Left forelimb (tissue), 1 donor: ENCODE measurements around the gene PER3.
"Not testable (repeated sequence)": the region's sequence is repeated elsewhere in the genome, so short reads cannot be mapped to it uniquely, and the experiment has no call there.

ENCODE experiments used
- DNase-seq: peaks from one replicate; pipeline ENCODE4 v3.0.0-alpha.2; 2018; ENCODE audit warnings: low spot score

The PER3 gene

DNA sequence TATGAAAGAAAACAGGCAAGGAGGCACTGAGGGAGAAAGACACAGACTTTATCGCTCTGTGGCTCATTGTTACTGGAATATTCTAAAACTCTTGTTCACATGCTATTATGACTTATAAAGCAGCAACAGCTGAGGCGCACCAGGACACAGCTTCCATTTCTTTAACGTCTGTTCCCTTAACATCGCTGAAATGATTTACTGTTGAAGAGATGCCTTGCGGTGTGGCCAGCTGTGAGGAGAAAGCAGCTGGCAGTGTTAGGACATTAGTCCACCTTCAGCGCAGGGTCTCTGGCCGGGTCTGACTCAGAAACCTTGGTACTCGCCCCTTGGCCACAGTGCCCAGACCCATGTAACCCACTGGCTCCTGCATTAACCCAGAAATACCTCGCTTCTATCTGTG is 3.1 kb upstream of the PER3 start:
- no peak for DNase-seq

DNA sequence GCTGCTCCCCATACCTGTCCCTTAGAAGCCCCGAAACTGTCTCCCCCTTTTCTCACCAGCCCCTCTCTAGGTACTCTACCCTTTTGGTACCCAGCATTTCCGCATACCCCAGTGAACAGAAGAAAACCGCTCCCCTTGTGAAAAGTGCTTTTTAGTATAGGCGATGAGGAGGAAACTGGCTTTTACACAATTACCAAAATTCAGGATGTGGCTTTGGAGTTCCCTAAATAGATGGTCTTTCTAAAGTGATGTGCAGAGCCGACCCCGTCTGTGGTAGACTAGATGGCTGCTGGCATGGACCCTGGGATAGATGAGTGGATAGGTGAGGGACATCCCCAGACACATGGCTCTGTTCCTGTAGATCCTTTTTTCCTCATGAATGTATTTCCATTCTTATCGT is 2.6 kb upstream of the PER3 start:
- no peak for DNase-seq

DNA sequence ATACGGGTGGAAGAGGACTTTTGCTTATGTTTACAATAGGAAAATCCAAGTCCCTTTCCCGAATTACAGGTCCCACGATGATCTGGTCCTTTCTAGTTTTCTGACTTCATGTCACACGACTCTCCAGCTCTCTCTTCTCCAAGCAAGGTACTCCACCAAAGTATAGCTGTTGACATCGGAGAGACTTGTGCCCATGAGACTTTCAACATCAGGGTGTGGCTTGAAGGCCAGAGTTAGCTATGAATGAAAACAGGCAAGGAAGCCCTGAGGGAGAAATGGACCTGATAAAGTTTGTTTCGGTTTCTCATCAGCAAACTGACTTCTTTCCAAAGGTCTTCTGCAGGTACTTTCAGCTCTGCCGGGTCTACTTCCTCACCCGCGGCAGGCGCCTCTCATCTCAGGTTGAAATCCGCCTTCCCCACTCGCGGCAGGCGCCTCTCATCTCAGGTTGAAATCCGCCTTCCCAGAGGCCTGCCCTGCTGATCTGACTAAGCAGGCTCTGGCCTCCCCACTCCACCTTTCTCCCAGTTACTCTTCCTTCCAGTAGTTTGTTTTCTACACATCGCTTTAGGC is 2.1 kb upstream of the PER3 start:
- no peak for DNase-seq

DNA sequence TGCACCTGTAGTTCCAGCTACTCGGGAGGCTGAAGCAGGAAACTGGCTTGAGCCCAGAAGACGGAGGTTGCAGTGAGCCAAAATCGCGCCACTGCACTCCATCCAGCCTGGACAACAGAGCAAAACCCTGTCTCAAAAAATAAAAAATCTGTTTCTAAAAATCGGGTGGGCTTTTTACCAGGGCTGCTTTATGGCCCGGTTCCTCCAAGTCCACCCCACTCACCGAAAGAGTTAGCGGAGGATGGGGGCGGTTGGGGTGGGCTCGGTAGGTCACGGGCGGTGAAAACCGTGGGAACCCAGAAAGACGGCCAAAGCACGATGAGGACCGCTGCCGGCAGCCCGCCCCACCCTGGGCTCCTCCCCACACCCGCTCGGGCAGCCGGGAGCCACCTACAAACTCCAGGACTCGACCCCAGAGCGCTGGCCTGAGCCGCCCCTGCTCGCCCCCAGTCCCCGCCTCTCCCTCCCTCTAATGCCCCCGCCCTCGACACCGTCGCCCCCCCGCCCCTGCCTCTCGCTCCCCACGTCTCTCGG is 846 bp upstream of the PER3 start:
- peak; percentile 77 for DNase-seq

DNA sequence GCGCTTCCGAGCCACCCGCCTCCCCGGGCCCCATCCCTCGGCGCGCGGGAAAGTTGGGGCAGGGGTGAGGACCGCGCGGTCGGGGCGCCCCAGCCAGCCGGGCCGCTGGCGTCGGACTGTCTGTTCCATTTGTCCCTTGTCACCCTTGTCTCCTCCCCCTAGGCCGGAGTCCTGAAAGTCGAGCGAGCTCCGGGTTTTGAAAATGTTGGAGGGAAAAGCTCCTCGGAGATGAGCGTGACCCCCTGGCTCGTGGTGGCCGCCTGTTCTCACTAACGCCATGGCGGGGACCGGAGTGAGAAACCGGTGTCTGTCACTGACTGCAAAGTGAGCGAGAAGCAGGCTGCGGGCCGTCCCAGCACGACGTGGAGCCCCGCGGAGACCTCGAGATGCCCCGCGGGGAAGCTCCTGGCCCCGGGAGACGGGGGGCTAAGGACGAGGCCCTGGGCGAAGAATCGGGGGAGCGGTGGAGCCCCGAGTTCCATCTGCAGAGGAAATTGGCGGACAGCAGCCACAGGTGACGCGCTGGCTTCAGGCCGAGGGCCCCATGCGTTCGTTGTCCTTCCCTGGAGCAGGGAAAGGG is 491 bp downstream of the PER3 start:
- no peak for DNase-seq

DNA sequence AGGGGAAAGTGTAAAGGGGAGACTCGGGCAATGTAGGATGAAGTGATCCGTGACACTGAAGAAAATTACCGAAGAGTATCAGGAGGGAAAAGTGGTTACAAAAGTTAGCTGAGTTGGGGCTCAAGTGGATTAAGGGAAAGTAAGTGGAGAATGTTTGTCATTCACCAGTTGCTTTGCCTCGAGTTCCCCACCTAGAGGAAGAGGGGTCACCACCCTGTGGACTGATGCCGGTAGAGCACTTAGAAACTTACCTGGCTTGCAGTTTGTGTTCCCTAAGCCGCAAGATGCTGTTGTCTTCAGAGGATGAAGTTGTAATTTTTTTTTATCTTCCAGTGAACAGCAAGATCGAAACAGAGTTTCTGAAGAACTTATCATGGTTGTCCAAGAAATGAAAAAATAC is 1.0 kb downstream of the PER3 start:
- DNase-seq: no peak

DNA sequence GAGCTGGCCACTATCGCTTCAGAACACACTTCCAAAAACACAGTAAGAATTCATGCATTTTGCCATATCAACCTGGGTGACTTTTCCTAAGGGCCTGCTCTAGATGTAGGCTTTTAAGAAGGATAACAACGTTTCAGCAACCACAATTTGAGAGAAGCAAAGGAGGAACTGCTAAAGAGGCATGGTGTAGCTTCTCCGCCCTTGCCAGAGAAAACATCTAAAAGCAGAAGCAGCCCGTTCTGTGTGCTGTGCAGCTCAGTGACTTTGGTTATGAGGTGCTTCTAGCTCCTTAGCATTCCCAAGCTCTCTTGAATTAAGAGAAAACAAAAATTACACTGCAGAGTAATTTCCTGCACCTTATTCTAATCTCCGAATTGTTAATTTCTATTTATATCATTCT is 2.7 kb downstream of the PER3 start:
- no peak for DNase-seq

DNA sequence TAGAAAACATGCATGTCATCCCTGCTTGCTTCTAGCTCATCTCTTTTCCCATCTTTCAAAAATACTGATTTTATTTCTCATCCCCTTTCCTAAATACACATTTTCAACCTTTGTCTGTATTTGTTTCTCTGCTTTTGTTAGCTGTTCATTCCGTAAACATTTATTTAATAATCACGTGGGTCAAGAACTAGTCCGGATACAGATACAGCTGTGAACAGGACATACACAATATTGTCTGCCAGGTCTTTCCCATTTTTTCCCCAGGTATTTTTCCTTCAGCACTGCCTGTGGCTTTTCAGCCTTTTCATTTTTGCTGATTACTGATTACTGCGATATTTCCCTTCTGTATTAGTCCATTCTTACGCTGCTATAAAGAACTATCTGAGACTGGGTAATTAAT is 5.7 kb downstream of the PER3 start:
- no peak for DNase-seq

DNA sequence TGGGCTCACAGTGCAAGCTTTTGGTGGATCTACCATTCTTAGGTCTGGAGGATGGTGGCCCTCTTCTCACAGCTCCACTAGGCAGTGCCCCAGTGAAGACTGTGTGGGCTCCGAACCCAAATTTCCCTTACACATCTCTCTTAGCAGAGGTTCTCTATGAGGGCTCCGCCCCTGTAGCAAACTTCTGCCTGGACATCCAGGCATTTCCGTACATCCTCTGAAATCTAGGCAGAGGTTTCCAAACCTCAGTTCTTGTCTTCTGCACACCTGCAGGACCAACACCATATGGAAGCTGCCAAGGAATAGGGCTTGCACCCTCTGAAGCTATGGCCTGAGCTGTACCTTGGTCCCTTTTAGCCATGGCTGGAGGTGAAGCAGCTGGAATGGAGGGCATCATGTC is 6.9 kb downstream of the PER3 start:
- DNase-seq: not testable (repeated sequence)

DNA sequence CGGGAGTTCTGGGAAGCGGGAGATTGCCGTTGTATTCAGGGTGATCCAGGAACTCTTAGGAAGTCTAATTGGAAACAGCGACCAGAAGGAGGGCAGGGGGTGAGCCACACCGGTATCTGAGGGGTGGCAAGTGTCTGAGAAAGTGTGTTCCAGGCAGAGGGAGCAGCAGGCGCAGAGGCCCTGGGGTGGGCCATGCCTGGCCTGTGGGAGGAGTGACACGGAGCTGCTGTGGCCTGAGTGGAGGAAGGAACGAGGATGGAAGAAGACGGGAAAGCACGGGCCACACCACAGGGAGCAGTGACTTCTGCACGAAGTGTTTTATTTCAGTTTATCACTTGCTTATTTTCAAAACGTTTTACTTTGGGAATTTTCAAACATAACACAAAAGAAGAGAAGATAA is 11.3 kb downstream of the PER3 start:
- DNase-seq: no peak

DNA sequence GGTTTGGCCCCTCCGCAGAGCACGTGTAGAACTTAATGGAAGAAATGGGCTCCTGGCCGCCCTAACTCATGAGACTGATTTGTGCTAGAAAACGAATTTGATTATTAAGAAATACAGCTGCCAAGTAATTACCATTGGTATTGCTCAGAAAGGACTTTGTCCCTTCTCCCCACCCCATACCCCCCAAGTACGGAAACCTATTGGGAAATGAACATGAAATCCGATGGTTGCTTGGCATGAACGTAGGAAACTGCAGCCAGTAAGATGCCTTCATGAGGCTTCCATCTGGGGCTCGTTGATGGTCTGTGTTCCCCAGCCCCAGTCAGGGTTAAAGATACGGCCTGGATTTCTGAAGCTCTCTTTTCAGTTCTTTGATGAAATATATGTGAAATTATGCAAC is 21.4 kb downstream of the PER3 start:
- DNase-seq: no peak

DNA sequence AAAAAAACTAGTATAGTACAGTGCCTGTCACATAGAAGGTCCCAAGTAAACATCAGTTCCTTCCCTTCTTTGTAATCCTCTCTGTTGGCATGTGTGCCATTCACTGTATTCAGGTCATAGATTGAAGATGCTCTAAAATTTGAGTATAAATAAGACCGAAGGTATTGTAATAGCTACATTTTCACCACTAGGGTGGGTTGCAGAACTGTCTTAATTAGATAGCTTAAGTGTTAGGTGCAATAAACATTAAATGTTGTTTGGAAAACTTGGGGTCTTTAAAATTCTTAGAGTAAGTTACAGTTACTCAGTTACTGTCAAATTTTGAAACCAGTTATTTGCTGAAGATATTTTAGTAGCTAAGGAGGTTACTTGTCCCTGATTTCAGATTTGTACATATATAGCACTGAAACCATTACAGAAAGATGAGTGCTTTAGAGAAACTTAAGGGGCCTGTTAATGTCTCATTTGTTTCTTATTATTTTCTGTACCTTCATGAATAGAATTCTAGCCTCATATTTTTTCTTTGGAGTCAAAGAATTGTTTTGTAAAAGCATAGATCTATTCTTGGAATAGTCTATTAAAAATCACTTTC is 24.3 kb downstream of the PER3 start:
- DNase-seq: no peak

DNA sequence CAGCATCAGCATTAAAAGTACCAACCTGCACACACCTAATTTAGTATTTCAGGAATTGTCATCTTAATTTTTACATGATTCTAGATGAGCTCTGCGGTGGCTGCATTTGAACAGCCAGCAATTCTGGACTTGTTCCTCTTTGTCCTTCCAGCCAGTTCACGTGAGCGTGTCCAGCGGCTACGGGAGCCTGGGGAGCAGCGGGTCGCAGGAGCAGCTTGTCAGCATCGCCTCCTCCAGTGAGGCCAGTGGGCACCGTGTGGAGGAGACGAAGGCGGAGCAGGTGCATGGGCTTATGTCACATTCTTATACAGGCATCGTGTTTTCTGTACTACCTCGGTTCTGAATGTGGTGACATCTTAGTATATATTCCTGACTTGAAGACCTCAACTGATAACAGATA is 25.7 kb downstream of the PER3 start:
- no peak for DNase-seq

DNA sequence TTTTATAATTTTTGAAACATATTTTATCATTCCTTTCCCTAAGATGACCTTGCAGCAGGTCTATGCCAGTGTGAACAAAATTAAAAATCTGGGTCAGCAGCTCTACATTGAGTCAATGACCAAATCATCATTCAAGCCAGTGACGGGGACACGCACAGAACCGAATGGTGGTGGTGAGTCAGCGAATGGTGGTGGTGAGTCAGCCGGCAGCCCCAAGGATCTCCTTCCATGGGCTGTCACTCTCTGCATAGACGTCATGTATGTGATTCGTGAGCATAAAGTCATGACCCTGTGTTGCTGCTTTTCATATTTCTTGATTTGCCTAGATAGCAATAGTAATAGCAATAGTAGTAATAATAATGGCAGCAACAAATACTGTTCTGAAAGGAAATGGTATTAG is 26.3 kb downstream of the PER3 start:
- DNase-seq: no peak

DNA sequence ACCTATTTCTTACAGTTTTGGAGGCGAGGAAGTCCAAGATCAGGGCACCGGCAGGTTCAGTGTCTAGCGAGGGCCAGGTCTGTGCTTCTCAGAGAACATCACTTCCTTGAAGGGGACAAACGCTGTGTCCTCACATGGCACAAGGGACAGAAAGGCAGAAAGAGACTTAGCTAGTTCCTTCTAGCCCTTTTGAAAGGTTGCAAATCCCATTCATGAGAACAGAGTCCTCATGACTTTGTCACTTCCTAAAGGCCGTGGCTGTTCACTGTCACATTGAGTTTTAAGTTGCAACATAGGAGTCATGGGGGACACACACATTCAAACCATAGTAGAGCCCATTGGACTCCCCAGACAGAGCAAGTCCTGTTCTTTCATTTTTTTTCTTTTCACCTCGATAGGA is 27.4 kb downstream of the PER3 start:
- DNase-seq: no peak

DNA sequence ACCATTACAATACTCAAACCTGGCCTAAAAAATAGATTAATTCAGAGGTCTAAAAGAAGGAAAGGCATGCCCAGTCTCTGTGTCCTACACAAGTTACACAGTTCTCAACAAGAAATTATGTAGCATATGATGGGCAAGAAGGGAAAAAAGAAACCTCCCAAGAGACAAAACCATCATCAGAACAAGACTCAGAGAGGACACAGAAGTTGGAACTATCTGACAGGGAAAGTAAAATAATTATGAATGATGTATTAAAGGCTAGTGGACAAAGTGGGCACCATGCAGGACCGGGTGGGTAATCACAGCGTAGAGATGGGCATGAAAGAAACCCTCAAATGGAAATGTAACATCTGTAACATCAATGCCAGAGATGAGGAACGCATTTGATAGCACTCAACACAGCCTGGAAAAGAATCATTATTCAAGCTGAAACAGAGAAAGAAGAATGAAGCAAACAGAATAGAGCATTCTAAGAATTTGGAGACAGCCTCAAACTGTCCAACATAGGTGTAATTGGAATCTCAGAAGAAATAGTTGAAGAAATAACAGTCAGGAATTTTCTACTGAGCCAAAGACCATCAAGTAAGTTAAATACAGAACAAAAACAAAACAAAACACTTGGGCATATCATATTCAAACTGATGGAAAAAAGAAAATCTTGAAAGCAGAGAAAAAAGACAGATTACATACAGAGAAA is 29.7 kb downstream of the PER3 start:
- DNase-seq: no peak

DNA sequence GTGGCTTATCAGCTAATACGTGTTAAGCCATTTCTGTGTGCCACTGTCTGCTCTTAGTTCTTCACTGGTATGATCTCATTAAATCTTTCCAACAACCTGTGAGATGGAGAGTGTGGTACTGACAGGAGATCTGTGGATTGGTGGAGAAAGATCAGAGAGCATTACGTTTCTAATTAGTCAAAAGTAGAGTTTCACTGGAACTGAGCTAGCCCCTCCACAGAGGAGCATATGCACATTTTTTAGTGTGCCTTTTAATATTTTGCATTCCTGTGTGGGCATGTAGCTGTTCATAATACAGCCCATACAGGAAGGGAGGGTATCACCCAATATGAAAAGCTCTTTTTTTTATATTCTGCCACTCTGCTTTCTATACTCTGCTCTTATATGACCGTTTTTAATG is 37.2 kb downstream of the PER3 start:
- DNase-seq: no peak

DNA sequence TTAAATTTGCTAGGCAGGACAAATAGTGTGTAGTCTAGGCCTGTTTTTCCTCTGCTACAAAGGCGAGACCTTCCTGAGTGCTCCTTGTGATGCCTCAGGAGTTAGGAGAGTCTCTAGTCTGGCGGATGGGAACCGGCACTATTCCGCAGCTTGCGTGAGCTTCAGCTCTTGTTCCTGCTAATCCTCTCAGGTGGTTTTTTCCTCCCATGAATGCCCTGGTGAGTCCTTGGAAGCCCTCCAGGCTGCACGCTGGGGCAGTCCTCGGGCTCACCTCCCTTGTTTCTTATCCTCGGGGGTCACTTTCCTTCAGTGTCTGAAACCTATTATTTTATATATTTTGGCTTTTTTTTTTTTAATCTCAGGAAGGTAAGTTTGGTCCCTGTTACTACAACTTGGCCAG is 40.6 kb downstream of the PER3 start:
- no peak for DNase-seq

DNA sequence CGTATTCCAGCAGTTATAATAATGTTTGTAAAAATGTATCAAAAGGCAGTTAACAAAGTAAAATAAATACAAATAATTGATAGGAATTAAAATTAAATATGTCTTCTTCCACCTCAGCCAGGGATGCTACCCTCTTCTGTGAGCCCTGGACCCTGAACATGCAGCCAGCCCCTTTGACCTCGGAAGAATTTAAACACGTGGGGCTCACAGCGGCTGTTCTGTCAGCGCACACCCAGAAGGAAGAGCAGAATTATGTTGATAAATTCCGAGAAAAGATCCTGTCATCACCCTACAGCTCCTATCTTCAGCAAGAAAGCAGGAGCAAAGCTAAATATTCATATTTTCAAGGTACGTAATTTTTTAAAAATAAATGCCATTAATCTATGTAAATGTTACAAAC is 42.3 kb downstream of the PER3 start:
- DNase-seq: no peak

DNA sequence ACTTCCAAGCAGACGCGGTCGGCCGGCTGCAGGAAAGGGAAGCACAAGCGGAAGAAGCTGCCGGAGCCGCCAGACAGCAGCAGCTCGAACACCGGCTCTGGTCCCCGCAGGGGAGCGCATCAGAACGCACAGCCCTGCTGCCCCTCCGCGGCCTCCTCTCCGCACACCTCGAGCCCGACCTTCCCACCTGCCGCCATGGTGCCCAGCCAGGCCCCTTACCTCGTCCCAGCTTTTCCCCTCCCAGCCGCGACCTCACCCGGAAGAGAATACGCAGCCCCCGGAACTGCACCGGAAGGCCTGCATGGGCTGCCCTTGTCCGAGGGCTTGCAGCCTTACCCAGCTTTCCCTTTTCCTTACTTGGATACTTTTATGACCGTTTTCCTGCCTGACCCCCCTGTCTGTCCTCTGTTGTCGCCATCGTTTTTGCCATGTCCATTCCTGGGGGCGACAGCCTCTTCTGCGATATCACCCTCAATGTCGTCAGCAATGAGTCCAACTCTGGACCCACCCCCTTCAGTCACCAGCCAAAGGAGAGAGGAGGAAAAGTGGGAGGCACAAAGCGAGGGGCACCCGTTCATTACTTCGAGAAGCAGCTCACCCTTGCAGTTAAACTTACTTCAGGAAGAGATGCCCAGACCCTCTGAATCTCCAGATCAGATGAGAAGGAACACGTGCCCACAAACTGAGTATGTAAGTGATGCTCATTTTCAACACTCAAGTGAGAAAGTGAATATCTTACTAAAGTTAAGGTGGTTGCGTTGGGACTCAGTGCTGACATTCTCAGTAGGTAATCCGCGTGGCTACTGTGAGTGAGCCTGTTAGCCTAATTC is 43.2 kb downstream of the PER3 start:
- peak; percentile 70 for DNase-seq

DNA sequence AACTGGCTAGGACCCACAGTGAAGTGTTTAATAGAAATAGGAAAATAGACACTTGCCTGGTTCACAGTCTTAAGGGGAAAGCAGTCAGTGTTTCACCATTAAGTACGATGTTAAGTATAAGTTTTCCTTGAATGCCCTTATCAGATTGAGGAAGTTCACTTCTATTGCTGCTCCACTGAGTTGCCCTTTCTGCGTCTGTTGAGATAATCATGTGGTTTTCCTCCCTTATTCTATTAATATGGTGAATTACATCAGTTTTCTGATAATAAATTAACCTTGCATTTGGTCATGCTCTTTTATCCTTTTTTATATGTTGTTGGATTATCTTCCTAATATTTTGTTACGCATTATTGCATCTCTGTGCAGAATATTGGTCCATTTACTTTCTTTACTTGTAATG is 47.4 kb downstream of the PER3 start:
- no peak for DNase-seq

DNA sequence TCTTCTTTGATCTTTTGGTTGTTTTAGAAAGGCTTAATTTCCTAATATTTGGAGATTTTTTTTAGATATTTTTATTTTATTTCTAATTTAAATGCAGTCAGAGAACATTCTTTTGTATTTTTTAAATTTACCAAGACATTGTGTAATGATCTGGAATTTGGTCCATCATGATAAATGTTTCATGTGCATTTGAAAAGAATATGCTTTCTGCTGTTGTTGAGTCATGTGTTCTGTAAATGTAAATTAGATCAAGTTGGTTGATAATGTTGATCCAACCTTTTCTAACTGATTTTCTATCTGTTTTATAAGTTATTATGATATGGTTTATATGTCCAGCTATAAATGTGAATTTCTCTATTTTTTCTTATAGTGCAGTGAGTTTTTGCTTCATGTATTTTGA is 48.9 kb downstream of the PER3 start:
- DNase-seq: no peak
